Measurements from ENCODE around the gene C9orf85.

DNA sequence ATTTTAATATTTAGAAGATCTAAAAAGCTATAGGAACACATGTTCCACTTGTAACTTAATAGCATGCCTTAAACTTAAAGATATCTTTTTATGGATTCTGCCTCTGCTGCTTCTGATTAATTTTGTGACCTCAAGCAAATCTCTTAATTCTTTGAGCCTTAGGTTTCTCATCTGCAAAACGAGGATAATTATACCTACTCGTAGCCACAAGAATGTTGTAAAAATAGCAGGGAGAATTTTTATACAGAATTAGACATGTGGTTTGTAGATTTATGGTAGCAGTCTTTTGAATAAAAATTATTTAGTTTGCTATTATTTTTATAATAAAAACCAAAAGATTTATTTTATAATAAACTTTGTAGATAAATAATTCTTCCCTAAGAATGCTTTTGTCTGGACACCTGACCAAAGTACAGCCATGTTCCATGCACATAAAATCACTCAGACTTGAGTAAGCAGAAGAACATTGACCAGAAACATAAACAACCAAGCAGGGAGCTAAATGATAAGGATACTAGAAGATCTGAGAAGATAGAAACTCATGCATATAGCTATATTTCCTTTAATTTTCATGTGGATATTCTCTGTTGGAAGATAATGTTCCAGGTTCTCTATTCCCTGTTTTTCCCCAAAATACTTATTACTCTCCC is 18.5 kb downstream of the C9orf85 start:
- TF ChIP-seq, protein P1, sequence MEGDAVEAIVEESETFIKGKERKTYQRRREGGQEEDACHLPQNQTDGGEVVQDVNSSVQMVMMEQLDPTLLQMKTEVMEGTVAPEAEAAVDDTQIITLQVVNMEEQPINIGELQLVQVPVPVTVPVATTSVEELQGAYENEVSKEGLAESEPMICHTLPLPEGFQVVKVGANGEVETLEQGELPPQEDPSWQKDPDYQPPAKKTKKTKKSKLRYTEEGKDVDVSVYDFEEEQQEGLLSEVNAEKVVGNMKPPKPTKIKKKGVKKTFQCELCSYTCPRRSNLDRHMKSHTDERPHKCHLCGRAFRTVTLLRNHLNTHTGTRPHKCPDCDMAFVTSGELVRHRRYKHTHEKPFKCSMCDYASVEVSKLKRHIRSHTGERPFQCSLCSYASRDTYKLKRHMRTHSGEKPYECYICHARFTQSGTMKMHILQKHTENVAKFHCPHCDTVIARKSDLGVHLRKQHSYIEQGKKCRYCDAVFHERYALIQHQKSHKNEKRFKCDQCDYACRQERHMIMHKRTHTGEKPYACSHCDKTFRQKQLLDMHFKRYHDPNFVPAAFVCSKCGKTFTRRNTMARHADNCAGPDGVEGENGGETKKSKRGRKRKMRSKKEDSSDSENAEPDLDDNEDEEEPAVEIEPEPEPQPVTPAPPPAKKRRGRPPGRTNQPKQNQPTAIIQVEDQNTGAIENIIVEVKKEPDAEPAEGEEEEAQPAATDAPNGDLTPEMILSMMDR (IDR thresholded peaks at IDR 0.05; ENCODE audit: control extremely low read depth in 1 of 3, insufficient read depth in 1 of 3, low read depth in 1 of 3, low read length in 3 of 3), result no peak
- TF ChIP-seq JUND (IDR thresholded peaks at IDR 0.05; ENCODE audit: low read length) (no peak), GABPA (IDR thresholded peaks at IDR 0.05; ENCODE audit: borderline replicate concordance, insufficient read depth, low read length) (no peak), MAFK (IDR thresholded peaks at IDR 0.05; ENCODE audit: low read depth, low read length) (no peak), EZH2 (IDR thresholded peaks at IDR 0.05; ENCODE audit: low read depth, low read length, severe bottlenecking) (no peak), HDAC2 (IDR thresholded peaks at IDR 0.05; ENCODE audit: borderline replicate concordance in 1 of 2, low read depth in 2 of 2, low read length in 2 of 2) (no peak), POLR2AphosphoS5 (IDR thresholded peaks at IDR 0.05; ENCODE audit: low read depth, low read length) (no peak), EP300 (IDR thresholded peaks at IDR 0.05; ENCODE audit: borderline replicate concordance in 1 of 2, low read depth in 2 of 2, low read length in 2 of 2) (no peak), BACH1 (IDR thresholded peaks at IDR 0.05; ENCODE audit: low read length) (no peak)
- TF ChIP-seq, protein P2, sequence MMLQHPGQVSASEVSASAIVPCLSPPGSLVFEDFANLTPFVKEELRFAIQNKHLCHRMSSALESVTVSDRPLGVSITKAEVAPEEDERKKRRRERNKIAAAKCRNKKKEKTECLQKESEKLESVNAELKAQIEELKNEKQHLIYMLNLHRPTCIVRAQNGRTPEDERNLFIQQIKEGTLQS (IDR thresholded peaks at IDR 0.05; ENCODE audit: insufficient read depth, low read depth, low read length), result no peak
